Hepatocyte (in vitro differentiated cells): ENCODE measurements around the gene AZU1. TPM values are rescaled to one million over a fixed set of nuclear protein-coding genes. Genes with fewer than 3 reads are reported as not detected.

Experiments used
- DNase-seq: peaks from one replicate; pipeline ENCODE4 v3.0.0-alpha.2; 2016; ENCODE audit warnings: low spot score
- H2AFZ ChIP-seq: fragments of 200-600 bp; sonication (generic); 2 replicates; pipeline ENCODE4 v1.6.0; 2016; ENCODE audit warnings: antibody characterized with exemption, mild to moderate bottlenecking
- H3K27ac ChIP-seq: fragments of 200-600 bp; sonication (generic); 2 replicates; pipeline ENCODE4 v1.5.1; 2016; ENCODE audit warnings: mild to moderate bottlenecking
- H3K27me3 ChIP-seq: fragments of 200-600 bp; sonication (generic); 2 replicates; pipeline ENCODE4 v1.6.1; 2016
- H3K36me3 ChIP-seq: fragments of 200-600 bp; sonication (generic); replicated peaks from 2 replicates; pipeline ENCODE4 v1.5.1; 2016; ENCODE audit warnings: low read depth; ENCODE audit not compliant: insufficient read depth
- H3K4me1 ChIP-seq: fragments of 200-600 bp; sonication (generic); 2 replicates; pipeline ENCODE4 v1.5.1; 2016; ENCODE audit warnings: mild to moderate bottlenecking, moderate library complexity; ENCODE audit not compliant: insufficient read depth
- H3K4me2 ChIP-seq: fragments of 200-600 bp; sonication (generic); 2 replicates; pipeline ENCODE4 v1.6.0; 2016
- H3K4me3 ChIP-seq: fragments of 200-600 bp; sonication (generic); 2 replicates; pipeline ENCODE4 v1.5.1; 2016; ENCODE audit warnings: mild to moderate bottlenecking
- H3K79me2 ChIP-seq: fragments of 200-600 bp; sonication (generic); 2 replicates; pipeline ENCODE4 v1.6.0; 2017; ENCODE audit warnings: mild to moderate bottlenecking
- H3K9me2 ChIP-seq: fragments of 200-600 bp; sonication (generic); replicated peaks from 2 replicates; pipeline ENCODE4 v1.6.0; 2017; ENCODE audit warnings: mild to moderate bottlenecking; ENCODE audit not compliant: insufficient read depth
- H3K9me3 ChIP-seq: fragments of 200-600 bp; sonication (generic); 2 replicates; pipeline ENCODE4 v1.5.1; 2016; ENCODE audit warnings: low read depth, mild to moderate bottlenecking
- H4K20me1 ChIP-seq: fragments of 200-600 bp; sonication (generic); 2 replicates; pipeline ENCODE4 v1.6.0; 2016; ENCODE audit warnings: mild to moderate bottlenecking; ENCODE audit not compliant: insufficient read depth, poor library complexity, severe bottlenecking
- EZH2 ChIP-seq: fragments of 200-600 bp; sonication (generic); IDR thresholded peaks from 2 replicates; pipeline ENCODE4 v1.6.1; 2016; ENCODE audit warnings: antibody characterized with exemption, mild to moderate bottlenecking, borderline replicate concordance
- EZH2phosphoT487 ChIP-seq: fragments of 200-600 bp; sonication (generic); IDR thresholded peaks from one replicate; pipeline ENCODE4 v1.6.1; 2018; ENCODE audit warnings: antibody characterized with exemption, mild to moderate bottlenecking, low read depth, moderate library complexity; ENCODE audit not compliant: unreplicated experiment, severe bottlenecking
- WGBS: methylation state at CpG from one replicate; pipeline ENCODE4 v1.1.6; 2016; ENCODE audit warnings: low lambda C conversion rate; ENCODE audit errors: missing lambda C conversion rate; 5-methylcytosine and 5-hydroxymethylcytosine counted together
- polyA plus RNA-seq: library from polyadenylated mRNA; unstranded; fragments of >200 nt; fragmentation: Nextera tagmentation; extraction: Ambion mirVana; gene quantifications from 2 replicates; pipeline ENCODE4 v1.2.1, GENCODE V29; 2016
- total RNA-seq: library from RNA; depleted of rRNA; stranded (reverse); fragments of >200 nt; gene quantifications from 2 replicates; pipeline ENCODE4 v1.2.3, GENCODE V29; 2014
- TF ChIP-seq, protein P1 (sequence below): fragments of 200-600 bp; sonication (generic); IDR thresholded peaks from 2 replicates; pipeline ENCODE4 v1.5.1; 2016; ENCODE audit warnings: antibody characterized with exemption, mild to moderate bottlenecking; ENCODE audit not compliant: poor library complexity

AZU1 gene
- total and polyA plus RNA-seq, 2 experiments from 2014 or later: 0.94 TPM; not detected in 1

DNA sequence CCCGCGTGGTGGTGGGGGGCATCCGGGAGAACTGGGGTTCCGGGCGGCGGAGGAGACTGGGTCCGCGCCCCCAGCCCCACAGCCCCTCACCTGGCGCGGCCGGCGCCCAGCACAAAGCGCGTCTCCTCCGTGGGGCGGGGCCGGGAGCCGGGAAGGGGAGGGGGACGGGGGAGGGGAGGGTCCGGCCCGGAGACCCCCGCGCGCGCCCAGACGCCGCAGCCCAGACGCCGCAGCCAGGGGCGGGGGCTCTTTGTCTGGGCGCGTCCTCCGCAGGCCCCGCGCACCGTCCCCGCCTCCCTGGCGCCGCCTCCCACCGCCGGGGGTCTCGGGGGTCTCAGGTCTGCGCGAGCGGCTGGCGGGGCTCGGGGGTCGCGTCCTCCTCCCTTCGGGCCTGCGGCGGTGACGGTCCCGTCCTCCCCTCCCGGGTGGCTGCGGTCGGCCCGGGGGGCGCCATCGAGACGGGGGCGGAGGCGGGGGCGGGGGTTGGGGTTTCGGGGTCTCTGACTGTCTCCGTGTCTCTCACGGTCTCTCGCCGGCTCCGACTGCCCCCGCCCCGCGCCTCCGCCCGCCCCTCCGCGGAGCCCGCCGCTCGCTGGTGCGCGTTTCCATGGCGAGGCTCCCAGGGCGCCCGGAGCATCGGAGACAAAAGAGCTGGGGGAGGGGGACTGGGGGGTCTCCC lies 5.7 kb upstream of the AZU1 start, which contains the start of gene PLPPR3:
Gene PLPPR3 (minus strand): TSS at position 131 of the 679 bp plus-strand sequence. CDS start 396 bp downstream, outside the sequence.
- Histone ChIP-seq H3K27me3 (peaks cover 7% of the 10 kb centered on the region), H2AFZ (peak within 1 kb of the TSS; percentile 75), H3K36me3 (no peaks in the 10 kb centered on the region), H3K4me3 (peak within 1 kb of the TSS; percentile 67), H3K27ac (no peak within 1 kb of the TSS), H3K4me1 (no peaks in the 10 kb centered on the region), H3K9me3 (no peaks in the 10 kb centered on the region), H3K9me2 (no peaks in the 10 kb centered on the region), H3K4me2 (peak within 1 kb of the TSS; percentile 96), H3K79me2 (no peaks in the 10 kb centered on the region), H4K20me1 (no peaks in the 10 kb centered on the region)
- TF ChIP-seq, protein P1, sequence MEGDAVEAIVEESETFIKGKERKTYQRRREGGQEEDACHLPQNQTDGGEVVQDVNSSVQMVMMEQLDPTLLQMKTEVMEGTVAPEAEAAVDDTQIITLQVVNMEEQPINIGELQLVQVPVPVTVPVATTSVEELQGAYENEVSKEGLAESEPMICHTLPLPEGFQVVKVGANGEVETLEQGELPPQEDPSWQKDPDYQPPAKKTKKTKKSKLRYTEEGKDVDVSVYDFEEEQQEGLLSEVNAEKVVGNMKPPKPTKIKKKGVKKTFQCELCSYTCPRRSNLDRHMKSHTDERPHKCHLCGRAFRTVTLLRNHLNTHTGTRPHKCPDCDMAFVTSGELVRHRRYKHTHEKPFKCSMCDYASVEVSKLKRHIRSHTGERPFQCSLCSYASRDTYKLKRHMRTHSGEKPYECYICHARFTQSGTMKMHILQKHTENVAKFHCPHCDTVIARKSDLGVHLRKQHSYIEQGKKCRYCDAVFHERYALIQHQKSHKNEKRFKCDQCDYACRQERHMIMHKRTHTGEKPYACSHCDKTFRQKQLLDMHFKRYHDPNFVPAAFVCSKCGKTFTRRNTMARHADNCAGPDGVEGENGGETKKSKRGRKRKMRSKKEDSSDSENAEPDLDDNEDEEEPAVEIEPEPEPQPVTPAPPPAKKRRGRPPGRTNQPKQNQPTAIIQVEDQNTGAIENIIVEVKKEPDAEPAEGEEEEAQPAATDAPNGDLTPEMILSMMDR: no peak
- no peak for TF ChIP-seq EZH2
- TF ChIP-seq EZH2phosphoT487: no peak
- 0% methylated on average over 5 of the region's 86 CpGs for WGBS
- DNase-seq: peak; percentile 43

DNA sequence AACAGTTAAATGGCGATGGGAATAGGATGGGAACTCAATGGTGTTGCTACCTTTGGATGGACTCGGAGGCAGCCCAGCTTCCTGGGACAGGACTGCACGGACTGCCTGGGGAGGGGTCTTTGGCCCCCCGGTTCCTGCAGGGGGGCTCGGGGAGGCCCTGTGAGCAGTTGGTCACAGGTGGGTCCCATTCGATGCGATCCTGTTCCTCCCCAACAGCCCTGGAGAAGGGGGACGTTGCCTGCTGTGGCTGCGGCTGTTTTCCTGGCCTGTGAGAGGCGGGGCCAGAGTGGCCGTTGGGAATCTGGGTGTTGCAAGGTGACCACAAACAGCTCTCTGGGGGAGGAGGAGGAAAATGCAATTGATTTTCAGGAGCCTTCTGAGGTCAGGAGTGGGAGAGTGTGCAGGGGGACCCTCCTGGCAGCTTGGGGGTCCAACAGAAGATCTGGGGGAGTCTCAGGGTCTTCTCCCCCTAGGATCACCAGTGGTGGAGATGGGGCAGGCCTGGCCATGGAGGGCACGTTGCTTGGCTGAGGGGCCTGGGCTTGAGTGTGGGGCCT lies 4.0 kb upstream of the AZU1 start:
- H3K9me3 ChIP-seq: no peaks in the 10 kb centered on the region
- H3K9me2 ChIP-seq: no peaks in the 10 kb centered on the region
- H3K4me1 ChIP-seq: no peaks in the 10 kb centered on the region
- no peaks in the 10 kb centered on the region for H4K20me1 ChIP-seq
- H3K36me3 ChIP-seq: no peaks in the 10 kb centered on the region
- H3K4me3 ChIP-seq: no peak overlapping the region
- DNase-seq: peak; percentile 12
- H3K79me2 ChIP-seq: no peaks in the 10 kb centered on the region
- no peak overlapping the region for H3K4me2 ChIP-seq
- H3K27me3 ChIP-seq: peaks cover 7% of the 10 kb centered on the region
- no peak overlapping the region for H2AFZ ChIP-seq
- no peak for TF ChIP-seq EZH2phosphoT487
- TF ChIP-seq, protein P1: no peak
- no peak for TF ChIP-seq EZH2
- 58% methylated on average over 12 of the region's 12 CpGs for WGBS
- no peak overlapping the region for H3K27ac ChIP-seq

DNA sequence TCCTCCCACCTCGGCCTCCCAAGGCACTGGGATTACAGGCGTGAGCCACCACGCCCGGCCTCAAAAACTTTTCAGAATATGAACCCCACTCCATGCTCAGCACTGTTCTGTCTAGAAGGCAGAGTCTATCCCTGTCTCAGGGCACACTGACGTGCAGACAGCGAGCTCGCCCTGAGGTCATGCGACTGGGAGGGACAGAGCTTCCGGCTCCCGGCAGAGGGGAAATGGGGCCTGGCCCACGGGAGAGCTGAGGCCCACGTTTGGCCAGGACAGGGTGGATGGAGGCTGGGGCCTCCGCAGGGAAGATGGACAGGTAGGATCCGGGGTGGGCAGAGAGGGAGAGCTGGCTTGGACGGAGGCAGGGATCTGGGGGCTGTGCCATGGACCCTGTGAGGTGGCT lies 2.8 kb upstream of the AZU1 start:
- TF ChIP-seq EZH2phosphoT487 (no peak), EZH2 (no peak)
- TF ChIP-seq, protein P1: no peak
- H4K20me1 ChIP-seq: no peaks in the 10 kb centered on the region
- H3K27ac ChIP-seq: no peak overlapping the region
- no peaks in the 10 kb centered on the region for H3K36me3 ChIP-seq
- H3K27me3 ChIP-seq: peaks cover 7% of the 10 kb centered on the region
- 80% methylated on average over 15 of the region's 15 CpGs for WGBS
- no peak overlapping the region for H2AFZ ChIP-seq
- H3K4me3 ChIP-seq: no peak overlapping the region
- no peak for DNase-seq
- H3K9me2 ChIP-seq: no peaks in the 10 kb centered on the region
- H3K79me2 ChIP-seq: no peaks in the 10 kb centered on the region
- H3K4me2 ChIP-seq: no peak overlapping the region
- H3K4me1 ChIP-seq: no peaks in the 10 kb centered on the region
- no peaks in the 10 kb centered on the region for H3K9me3 ChIP-seq
